ENCODE measurements around the gene NSF.
"Not testable (repeated sequence)": the region's sequence is repeated elsewhere in the genome, so short reads cannot be mapped to it uniquely, and the experiment has no call there.

NSF gene

DNA sequence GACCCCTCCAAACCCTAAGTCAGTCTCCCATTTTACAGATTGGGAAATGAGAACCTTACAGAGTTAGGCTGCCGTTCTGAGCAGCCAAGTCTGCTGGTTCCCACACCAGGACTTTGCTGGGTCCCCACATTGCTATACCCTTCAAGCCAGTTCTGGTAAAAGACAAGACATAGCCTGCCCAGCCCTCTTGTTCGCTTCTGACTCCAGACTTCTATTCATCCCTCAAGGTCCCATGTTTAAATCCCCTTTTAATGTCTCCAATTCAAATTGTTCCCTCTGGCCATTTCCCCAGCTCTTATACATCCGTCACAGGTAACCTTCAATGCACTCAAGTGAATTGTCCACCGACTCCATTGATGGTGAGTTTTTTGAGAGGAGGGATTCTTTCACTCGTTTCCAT is 197.8 kb downstream of the NSF start:
- Mint-ChIP-seq H3K27ac (no peak overlapping the region), H3K27me3 (ENCODE audit: low read depth) (peaks cover 16% of the 10 kb centered on the region)
- TF ChIP-seq CTCF (IDR thresholded peaks at IDR 0.05; ENCODE audit: unreplicated experiment in 3 of 3): no peak

DNA sequence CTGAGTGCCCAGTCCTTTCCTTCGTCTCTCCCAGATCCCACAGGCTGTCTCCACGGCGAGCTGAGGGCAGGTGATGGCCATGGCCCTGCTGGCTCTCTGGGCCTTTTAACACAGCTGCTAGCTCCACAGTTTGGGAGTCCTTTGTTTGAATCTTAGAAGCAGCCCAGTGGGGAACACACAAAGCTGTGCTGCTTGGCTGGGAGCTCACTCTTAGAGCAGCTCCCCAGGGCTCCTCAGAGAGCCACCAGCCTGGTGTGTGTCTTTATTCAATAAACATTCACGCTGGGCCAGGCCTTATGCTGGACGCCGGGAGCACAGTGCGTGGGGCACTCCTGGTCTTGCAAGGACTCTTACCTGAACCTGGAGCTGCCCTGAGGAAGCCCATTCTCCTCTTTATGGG is 198.3 kb downstream of the NSF start:
- H3K4me1 Mint-ChIP-seq: peaks cover 15% of the 10 kb centered on the region
- H3K36me3 Mint-ChIP-seq (ENCODE audit: low read depth): no peaks in the 10 kb centered on the region
- no peak overlapping the region for H3K4me3 Mint-ChIP-seq
- peaks cover 20% of the 10 kb centered on the region for H3K27me3 Mint-ChIP-seq (ENCODE audit: low read depth)
- H3K9me3 Mint-ChIP-seq: peaks cover 3% of the 10 kb centered on the region
- no peak overlapping the region for H3K27ac Mint-ChIP-seq
- TF ChIP-seq CTCF (IDR thresholded peaks at IDR 0.05; ENCODE audit: unreplicated experiment in 3 of 3): no peak

More for the DNA sequence above, 197.8 kb downstream of the NSF start:
- no peaks in the 10 kb centered on the region for H3K36me3 Mint-ChIP-seq (ENCODE audit: low read depth)
- peaks cover 3% of the 10 kb centered on the region for H3K9me3 Mint-ChIP-seq
- H3K4me3 Mint-ChIP-seq: no peak overlapping the region
- peaks cover 15% of the 10 kb centered on the region for H3K4me1 Mint-ChIP-seq

DNA sequence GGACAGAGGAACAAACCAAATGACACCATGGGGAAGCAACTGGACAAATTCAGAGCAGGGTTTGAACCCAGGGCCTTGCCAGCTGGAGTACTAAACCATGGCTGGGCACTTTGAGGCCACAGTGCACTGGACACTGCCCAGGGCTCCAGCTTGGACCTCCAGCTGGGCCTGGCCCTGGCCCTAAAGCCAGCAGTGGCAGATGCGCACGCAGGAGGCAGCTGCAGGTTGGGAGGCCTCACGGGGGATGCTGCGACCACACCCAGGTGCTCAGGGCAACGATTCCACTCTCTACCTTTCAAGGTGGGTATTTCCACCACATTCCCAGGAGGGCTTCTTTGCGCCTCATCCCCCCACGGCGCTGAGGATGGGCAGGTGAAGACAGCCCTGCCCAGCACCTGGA is 199.1 kb downstream of the NSF start:
- Mint-ChIP-seq H3K4me1 (peaks cover 15% of the 10 kb centered on the region), H3K27me3 (ENCODE audit: low read depth) (peaks cover 27% of the 10 kb centered on the region), H3K27ac (no peak overlapping the region), H3K9me3 (peaks cover 3% of the 10 kb centered on the region), H3K36me3 (ENCODE audit: low read depth) (no peaks in the 10 kb centered on the region), H3K4me3 (no peak overlapping the region)
- no peak for TF ChIP-seq CTCF (IDR thresholded peaks at IDR 0.05; ENCODE audit: unreplicated experiment in 3 of 3)

DNA sequence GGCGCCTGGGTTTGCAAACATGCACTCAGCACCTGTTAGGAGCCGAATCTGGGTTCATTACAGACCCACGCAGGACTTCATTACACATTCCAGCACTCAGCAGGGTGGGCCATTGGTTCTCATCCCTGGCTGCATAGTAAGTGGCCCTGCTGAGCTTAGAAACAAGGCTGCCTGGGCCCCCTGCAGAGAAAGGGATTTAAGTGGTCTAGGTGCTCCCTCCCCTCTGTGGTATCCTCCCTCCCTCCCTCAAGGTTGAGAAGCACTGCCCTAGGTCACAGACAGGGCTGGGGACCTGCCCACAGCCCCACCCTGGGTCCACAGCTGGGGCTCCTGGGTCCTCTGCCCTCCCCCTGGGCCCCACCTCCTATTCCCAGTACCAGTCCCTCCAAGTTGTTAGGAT is 199.7 kb downstream of the NSF start:
- Mint-ChIP-seq H3K9me3 (peaks cover 3% of the 10 kb centered on the region), H3K4me3 (no peak overlapping the region), H3K4me1 (peaks cover 15% of the 10 kb centered on the region), H3K36me3 (ENCODE audit: low read depth) (no peaks in the 10 kb centered on the region), H3K27me3 (ENCODE audit: low read depth) (peaks cover 27% of the 10 kb centered on the region), H3K27ac (no peak overlapping the region)
- TF ChIP-seq CTCF (IDR thresholded peaks at IDR 0.05; ENCODE audit: unreplicated experiment in 3 of 3): no peak

- H3K27ac Mint-ChIP-seq: no peak overlapping the region
- H3K4me1 Mint-ChIP-seq: peaks cover 15% of the 10 kb centered on the region
- peaks cover 3% of the 10 kb centered on the region for H3K9me3 Mint-ChIP-seq
- no peaks in the 10 kb centered on the region for H3K36me3 Mint-ChIP-seq (ENCODE audit: low read depth)
- no peak overlapping the region for H3K4me3 Mint-ChIP-seq
- H3K27me3 Mint-ChIP-seq (ENCODE audit: low read depth): peaks cover 38% of the 10 kb centered on the region
- TF ChIP-seq CTCF (IDR thresholded peaks at IDR 0.05; ENCODE audit: unreplicated experiment in 3 of 3): no peak
Observed at GRCh38 chr17:46791531-46791930, 201.1 kb downstream of the NSF start.

GRCh38 chr17:46792071-46792470 is 201.6 kb downstream of the NSF start:
- Mint-ChIP-seq H3K36me3 (ENCODE audit: low read depth) (no peaks in the 10 kb centered on the region), H3K27ac (no peak overlapping the region), H3K4me3 (no peak overlapping the region), H3K4me1 (peaks cover 15% of the 10 kb centered on the region), H3K9me3 (peaks cover 3% of the 10 kb centered on the region), H3K27me3 (ENCODE audit: low read depth) (peaks cover 41% of the 10 kb centered on the region)
- TF ChIP-seq CTCF (IDR thresholded peaks at IDR 0.05; ENCODE audit: unreplicated experiment in 3 of 3): no peak

DNA sequence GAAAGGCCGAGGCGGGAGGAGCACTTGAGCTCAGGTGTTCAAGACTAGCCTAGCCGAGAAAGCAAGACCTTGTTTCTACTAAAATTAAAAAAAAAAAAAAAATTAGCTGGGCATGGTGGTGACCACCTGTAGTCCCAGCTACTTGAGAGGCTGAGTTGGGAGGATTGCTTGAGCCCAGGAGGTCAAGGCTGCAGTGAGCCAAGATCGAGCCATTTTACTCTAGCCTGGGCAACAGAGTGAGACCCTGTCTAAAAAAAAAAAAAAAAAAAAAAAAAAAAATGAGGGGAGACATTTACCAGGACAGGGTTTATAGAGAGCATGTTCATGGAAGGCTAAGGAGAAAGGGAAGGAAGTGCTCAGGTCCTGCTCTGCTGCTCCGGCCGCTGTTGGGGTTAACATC is 202.6 kb downstream of the NSF start:
- H3K27ac Mint-ChIP-seq; H3K9me3 Mint-ChIP-seq; H3K4me3 Mint-ChIP-seq; H3K36me3 Mint-ChIP-seq (ENCODE audit: low read depth): not testable (repeated sequence)
- Mint-ChIP-seq H3K4me1 (peaks cover 15% of the 10 kb centered on the region), H3K27me3 (ENCODE audit: low read depth) (peaks cover 43% of the 10 kb centered on the region)
